ENCODE data around the gene CYP4V2.

DNA sequence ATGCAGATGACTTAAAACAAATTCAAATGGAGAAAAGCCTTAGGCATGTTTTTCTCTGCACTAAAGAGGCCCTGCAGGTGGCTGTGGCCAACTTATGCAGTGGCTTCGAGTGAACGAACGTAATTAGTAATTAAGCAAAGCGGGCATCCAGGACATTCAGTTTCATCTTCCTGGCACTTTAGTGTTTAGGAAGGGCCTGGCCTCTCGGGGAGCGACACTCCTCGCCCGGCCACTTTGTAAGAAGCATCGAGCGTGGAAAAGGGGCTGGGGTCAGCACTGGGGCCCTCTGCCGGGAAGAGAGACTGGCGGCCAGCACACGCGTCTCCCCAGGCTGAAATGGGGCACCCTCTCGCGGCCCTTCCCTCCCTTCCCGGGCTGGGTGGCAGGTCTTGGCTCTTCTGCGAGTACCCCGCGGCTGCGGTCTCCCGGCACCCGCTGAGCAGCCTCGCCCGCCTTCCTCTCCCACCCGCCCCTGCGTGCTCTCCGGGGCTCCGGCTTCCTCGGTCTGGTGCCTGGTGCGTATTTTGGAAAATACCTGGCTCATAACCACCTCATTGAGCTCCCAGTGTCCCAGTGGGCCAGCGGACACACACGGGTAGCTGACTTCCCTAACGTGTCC, 677 bp upstream of the CYP4V2 start:
- TF ChIP-seq POLR2A (IDR thresholded peaks at IDR 0.05; ENCODE audit: low read depth, low read length) (no peak), TAF1 (IDR thresholded peaks at IDR 0.05; ENCODE audit: borderline replicate concordance, low read depth, low read length) (no peak)
